HFFc6 (cell line): ENCODE data around the gene PTPN18. TPM values are rescaled to one million over a fixed set of nuclear protein-coding genes. Genes with fewer than 3 reads are reported as not detected.
A peak's percentile ranks its signal among the peaks of the same experiment; 100 is the strongest.

Experiments
- DNase-seq: peaks from one replicate; pipeline ENCODE4 v3.0.0-alpha.2; 2018
- H3K27ac Mint-ChIP-seq: 2 replicates; pipeline ENCODE4 v1.8.0; 2020; ENCODE audit warnings: mild to moderate bottlenecking, mixed read lengths
- H3K27me3 Mint-ChIP-seq: 2 replicates; pipeline ENCODE4 v1.8.0; 2021; ENCODE audit warnings: mild to moderate bottlenecking, moderate library complexity, mixed read lengths; ENCODE audit not compliant: insufficient read depth
- H3K36me3 Mint-ChIP-seq: 2 replicates; pipeline ENCODE4 v1.8.0; 2021; ENCODE audit warnings: low read depth, mixed read lengths
- H3K4me1 Mint-ChIP-seq: 2 replicates; pipeline ENCODE4 v1.8.0; 2020; ENCODE audit warnings: low read depth, mixed read lengths
- H3K4me3 Mint-ChIP-seq: 2 replicates; pipeline ENCODE4 v1.8.0; 2020; ENCODE audit warnings: mild to moderate bottlenecking, moderate library complexity, mixed read lengths
- H3K9me3 Mint-ChIP-seq: 2 replicates; pipeline ENCODE4 v1.8.0; 2020; ENCODE audit warnings: mild to moderate bottlenecking, mixed read lengths
- total RNA-seq, 6 experiments: library from RNA; stranded (reverse); fragmentation: NEBNext Ultra II Directional; extraction: Animal tissue kit (Norgen Biotek cat#: 25700); gene quantifications; 2 replicates in 1 of 6; 3 replicates in 5 of 6; pipeline ENCODE4 v1.2.3, GENCODE V29; 2021
- TF ChIP-seq, protein P1 (sequence below): fragments of 200-600 bp; sonication (generic); IDR thresholded peaks from 2 replicates; pipeline ENCODE4 v1.5.0; 2021; ENCODE audit warnings: antibody characterized with exemption, mild to moderate bottlenecking

PTPN18 gene
- total RNA-seq, 6 experiments from 2014 or later, result 15.5 to 18.9 (median 17.5) TPM

DNA sequence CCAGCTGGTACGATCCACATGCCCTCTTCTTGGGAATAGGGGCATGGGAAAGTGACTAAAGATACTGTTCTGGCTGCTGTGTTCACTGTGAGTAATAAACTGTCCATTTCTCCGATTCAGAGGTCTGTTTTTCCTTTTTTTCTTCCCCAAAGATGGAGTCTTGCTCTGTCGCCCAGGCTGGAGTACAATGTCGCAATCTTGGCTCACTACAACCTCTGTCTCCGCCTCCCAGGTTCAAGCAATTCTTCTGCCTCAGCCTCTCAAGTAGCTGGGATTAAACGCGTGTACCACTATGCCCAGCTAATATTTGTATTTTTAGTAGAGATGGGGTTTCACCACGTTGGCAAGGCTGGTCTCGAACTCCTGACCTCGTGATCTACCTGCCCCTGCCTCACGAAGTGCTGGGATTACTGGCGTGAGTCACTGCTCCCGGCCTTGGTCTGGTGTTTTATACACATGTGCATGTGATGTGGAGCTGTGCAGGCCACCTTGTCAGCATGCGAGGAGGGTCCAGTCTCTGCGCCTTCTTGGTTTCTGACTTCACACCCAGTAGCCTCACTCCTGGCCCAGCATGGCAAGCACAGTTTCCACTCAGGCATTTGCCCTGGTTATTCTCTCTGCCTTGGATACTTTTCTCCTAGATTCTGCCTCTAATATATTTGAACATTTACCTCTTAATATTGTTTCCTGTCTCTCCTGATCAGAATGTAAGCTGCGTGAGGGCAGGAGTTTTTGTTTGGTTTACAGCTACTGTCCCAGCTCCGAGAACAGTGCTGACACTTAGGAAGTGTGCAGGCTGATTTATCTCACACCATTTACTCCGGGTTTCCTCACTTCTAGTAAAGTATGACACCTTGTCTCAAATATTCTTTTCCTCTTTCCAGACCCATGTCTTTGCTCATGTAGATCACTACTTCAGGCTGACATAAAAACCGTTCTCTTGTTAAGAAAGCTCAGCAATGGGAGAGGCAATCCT, 19.7 kb downstream of the PTPN18 start:
- Mint-ChIP-seq H3K4me3 (peak overlapping the region; percentile 95), H3K27me3 (no peaks in the 10 kb centered on the region; the same call in 1 of the 2 replicates), H3K27ac (peak overlapping the region; percentile 65), H3K36me3 (peaks cover 29% of the 10 kb centered on the region), H3K4me1 (peaks cover 47% of the 10 kb centered on the region), H3K9me3 (no peaks in the 10 kb centered on the region)
- DNase-seq, result no peak
- TF ChIP-seq, protein P1, sequence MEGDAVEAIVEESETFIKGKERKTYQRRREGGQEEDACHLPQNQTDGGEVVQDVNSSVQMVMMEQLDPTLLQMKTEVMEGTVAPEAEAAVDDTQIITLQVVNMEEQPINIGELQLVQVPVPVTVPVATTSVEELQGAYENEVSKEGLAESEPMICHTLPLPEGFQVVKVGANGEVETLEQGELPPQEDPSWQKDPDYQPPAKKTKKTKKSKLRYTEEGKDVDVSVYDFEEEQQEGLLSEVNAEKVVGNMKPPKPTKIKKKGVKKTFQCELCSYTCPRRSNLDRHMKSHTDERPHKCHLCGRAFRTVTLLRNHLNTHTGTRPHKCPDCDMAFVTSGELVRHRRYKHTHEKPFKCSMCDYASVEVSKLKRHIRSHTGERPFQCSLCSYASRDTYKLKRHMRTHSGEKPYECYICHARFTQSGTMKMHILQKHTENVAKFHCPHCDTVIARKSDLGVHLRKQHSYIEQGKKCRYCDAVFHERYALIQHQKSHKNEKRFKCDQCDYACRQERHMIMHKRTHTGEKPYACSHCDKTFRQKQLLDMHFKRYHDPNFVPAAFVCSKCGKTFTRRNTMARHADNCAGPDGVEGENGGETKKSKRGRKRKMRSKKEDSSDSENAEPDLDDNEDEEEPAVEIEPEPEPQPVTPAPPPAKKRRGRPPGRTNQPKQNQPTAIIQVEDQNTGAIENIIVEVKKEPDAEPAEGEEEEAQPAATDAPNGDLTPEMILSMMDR, result no peak

DNA sequence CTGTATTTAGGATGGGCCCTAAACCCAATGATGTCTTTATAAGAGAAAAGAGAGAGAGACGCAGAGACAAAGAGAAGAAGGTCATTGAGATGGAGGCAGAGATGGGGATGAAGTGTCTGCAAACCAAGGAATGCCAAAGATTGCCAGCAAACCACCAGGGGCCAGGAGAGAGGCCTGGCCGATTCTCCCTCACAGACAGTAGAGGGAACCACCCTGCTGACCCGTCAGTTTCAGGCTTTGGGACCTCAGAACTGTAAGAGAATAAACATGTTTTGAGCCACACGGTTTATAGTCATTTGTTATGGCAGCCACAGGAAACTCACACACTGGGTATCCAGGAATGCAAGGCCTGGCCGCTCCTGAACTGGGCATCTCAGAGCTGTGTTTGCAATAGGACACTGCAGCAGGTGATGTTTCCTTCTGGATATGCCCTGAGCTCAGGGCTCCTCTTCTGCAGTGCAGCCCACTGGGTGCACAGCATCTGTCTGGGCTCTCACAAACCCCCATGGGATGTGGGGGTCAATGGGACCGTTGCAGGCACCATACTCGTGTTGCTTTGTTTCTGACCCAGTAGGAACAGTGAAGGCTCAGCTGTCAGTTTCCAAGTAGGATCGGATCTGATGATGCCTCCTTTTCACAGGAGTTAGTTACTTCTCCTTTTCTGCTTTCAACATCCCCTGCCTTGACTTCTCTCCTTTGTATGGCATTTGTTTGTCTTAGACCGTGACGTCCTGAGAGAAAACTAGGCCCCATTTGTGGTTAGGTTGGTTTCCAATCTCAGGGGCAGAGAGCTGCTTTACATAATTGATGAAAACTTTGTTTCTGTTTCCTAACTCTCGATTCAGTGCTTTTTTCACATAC, 20.8 kb downstream of the PTPN18 start:
- Mint-ChIP-seq H3K4me3 (no peak overlapping the region), H3K27me3 (no peaks in the 10 kb centered on the region; the same call in 1 of the 2 replicates), H3K36me3 (peaks cover 24% of the 10 kb centered on the region), H3K27ac (no peak overlapping the region), H3K4me1 (peaks cover 39% of the 10 kb centered on the region), H3K9me3 (no peaks in the 10 kb centered on the region)
- TF ChIP-seq, protein P1, result no peak
- no peak for DNase-seq

DNA sequence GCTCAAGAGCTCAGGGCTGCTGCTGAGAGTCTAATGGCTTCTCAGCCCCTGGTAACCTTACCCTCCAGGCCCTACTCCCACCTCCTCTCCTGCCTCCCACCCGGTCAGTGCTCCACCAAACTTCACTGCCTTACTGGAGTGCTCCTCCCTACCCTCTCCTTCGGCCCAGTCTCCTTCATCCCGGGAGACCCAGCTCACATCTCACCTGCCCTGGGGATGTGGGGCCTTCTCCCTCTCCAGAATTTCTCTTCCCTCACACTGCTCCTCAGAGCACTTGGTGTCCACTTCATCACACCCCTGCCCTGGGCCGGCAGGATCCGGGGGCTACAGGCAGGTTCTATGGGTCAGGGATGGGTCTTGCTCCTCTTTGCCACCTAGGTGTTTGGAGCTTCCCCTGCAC, 21.6 kb downstream of the PTPN18 start:
- TF ChIP-seq, protein P1, result no peak
- Mint-ChIP-seq H3K4me1 (peaks cover 36% of the 10 kb centered on the region), H3K36me3 (peaks cover 25% of the 10 kb centered on the region), H3K27ac (no peak overlapping the region), H3K27me3 (no peaks in the 10 kb centered on the region), H3K4me3 (no peak overlapping the region), H3K9me3 (no peaks in the 10 kb centered on the region)
- no peak for DNase-seq

DNA sequence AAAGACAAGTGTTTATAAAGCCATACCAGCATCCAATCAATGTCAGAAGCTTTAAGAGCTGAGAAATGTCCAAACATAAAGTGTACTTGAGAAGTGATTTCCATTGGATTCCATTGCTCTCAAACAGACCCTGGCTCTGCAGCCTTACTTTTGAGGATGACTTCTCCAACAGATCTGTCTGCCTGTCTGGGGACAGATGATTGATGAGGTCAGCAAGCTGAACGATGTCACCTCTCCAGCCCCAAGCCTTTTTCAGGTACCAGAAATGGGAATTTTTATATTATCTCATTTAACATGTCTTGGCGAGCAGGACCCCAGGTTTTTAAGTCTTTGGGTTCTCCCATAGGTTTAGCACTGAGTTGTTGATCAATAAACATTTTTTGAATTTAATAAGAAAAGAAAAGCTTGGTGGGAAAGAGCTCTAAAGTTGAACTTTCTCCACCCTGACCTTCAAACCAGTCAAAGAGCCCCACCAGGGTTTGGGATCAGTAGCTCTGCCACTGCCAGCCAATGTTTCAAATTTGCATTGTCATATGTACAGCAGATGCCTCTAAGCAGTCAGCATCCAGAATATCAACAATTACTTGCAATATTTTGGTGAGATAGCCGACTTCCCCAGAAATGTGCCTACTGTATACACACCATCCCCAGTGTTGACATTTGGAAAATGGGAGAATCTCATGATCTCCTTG, 22.5 kb downstream of the PTPN18 start:
- no peak overlapping the region for H3K27ac Mint-ChIP-seq
- H3K4me1 Mint-ChIP-seq, result peaks cover 32% of the 10 kb centered on the region
- no peaks in the 10 kb centered on the region for H3K9me3 Mint-ChIP-seq
- no peak overlapping the region for H3K4me3 Mint-ChIP-seq
- no peak for DNase-seq
- TF ChIP-seq, protein P1, result no peak
- no peaks in the 10 kb centered on the region for H3K27me3 Mint-ChIP-seq
- H3K36me3 Mint-ChIP-seq, result peaks cover 28% of the 10 kb centered on the region

DNA sequence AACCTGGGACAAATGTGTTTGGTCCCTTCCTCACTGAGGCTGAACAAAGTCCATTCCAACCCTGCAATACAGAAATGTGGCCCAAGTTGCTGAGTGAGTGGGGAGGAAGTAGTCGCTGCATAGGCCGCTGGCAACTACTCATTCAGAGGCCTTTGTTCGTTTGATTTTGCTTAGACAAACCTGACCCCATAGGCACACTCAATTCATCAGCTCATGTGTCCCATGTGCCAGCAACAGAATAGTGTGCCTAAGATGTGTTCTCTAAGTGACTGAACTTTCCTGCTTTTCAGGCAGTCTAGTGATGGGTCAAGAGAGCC, 23.0 kb downstream of the PTPN18 start:
- H3K9me3 Mint-ChIP-seq, result no peaks in the 10 kb centered on the region
- TF ChIP-seq, protein P1, result no peak
- H3K27me3 Mint-ChIP-seq, result no peaks in the 10 kb centered on the region

More for the DNA sequence above, 23.0 kb downstream of the PTPN18 start:
- Mint-ChIP-seq H3K27ac (no peak overlapping the region), H3K4me1 (peaks cover 27% of the 10 kb centered on the region), H3K36me3 (peaks cover 25% of the 10 kb centered on the region), H3K4me3 (no peak overlapping the region)
- DNase-seq, result no peak
